T-cell (primary cell): ENCODE results near the gene NT5C3A. TPM values are rescaled to one million over a fixed set of nuclear protein-coding genes. Genes with fewer than 3 reads are reported as not detected.

Experiments used
- ATAC-seq, 4 experiments: fragments of 200-7000 bp in 3 of 4; fragments of 150-1000 bp in 1 of 4; cut with Tn5 transposase; replicated peaks in 1 of 4; 1 replicate in 3 of 4; 2 replicates in 1 of 4; pipeline ENCODE4 v1.10.0; 2021; ENCODE audit warnings: moderate library complexity in 3 of 4, mild to moderate bottlenecking in 2 of 4, moderate number of reproducible peaks in 1 of 4
- CTCF ChIA-PET, 2 donors: fragments of 300-600 bp; sonication (Branson Sonifier 250); formaldehyde crosslinking; loops; one replicate each; lab custom pipeline; 2022; ENCODE audit warnings: antibody characterized with exemption in 2 of 2; lab: Charles Lee
- POLR2A ChIA-PET, 2 donors: fragments of 300-600 bp; sonication (Branson Sonifier 250); formaldehyde crosslinking; loops; one replicate each; lab custom pipeline; 2022; ENCODE audit warnings: antibody characterized with exemption in 2 of 2; lab: Charles Lee
- DNase-seq, 35 experiments: peaks; one replicate each; pipeline versions ENCODE4 v3.0.0 to v3.0.0-alpha.2; 2013 to 2023
- H3K27ac ChIP-seq: one replicate; pipeline ENCODE4 v1.5.1; 2013; ENCODE audit warnings: low read length
- H3K27me3 ChIP-seq, 2 experiments: replicated peaks in 1 of 2; 1 replicate in 1 of 2; 2 replicates in 1 of 2; pipeline versions ENCODE4 v1.6.1 to v1.7.0; 2013; ENCODE audit warnings: low read length in 1 of 2, mixed read lengths in 1 of 2; ENCODE audit not compliant: control insufficient read depth in 2 of 2, insufficient read depth in 2 of 2; ENCODE audit errors: extremely low read depth in 1 of 2
- H3K36me3 ChIP-seq, 2 donors: 1 replicate in 1 of 2; 2 replicates in 1 of 2; pipeline versions ENCODE4 v1.6.1 to v1.7.0; 2013; ENCODE audit warnings: low read length in 1 of 2; ENCODE audit not compliant: control insufficient read depth in 2 of 2, insufficient read depth in 1 of 2; ENCODE audit errors: extremely low read depth in 1 of 2
- H3K4me1 ChIP-seq, 2 experiments: 1 replicate in 1 of 2; 2 replicates in 1 of 2; pipeline versions ENCODE4 v1.6.1 to v1.7.0; 2013; ENCODE audit warnings: low read length in 2 of 2, mixed read lengths in 1 of 2; ENCODE audit not compliant: insufficient read depth in 2 of 2, control insufficient read depth in 1 of 2; ENCODE audit errors: extremely low read depth in 1 of 2
- H3K4me3 ChIP-seq, 2 donors: 1 replicate in 1 of 2; 2 replicates in 1 of 2; pipeline versions ENCODE4 v1.5.1 to v1.7.0; 2013; ENCODE audit warnings: mild to moderate bottlenecking in 2 of 2, low read length in 1 of 2, moderate library complexity in 1 of 2; ENCODE audit not compliant: control insufficient read depth in 1 of 2; ENCODE audit errors: extremely low read depth in 1 of 2
- H3K9me3 ChIP-seq: 2 replicates; pipeline ENCODE4 v1.7.0; 2013
- H3K27ac Mint-ChIP-seq, 2 donors: one replicate each; pipeline ENCODE4 v1.8.0; 2020 to 2021; ENCODE audit warnings: mild to moderate bottlenecking in 2 of 2, mixed read lengths in 2 of 2
- H3K27me3 Mint-ChIP-seq, 2 donors: one replicate each; pipeline ENCODE4 v1.8.0; 2021 to 2022; ENCODE audit warnings: mixed read lengths in 2 of 2
- H3K36me3 Mint-ChIP-seq: one replicate; pipeline ENCODE4 v1.8.0; 2021; ENCODE audit warnings: mixed read lengths
- H3K4me1 Mint-ChIP-seq, 3 donors: one replicate each; pipeline ENCODE4 v1.8.0; 2020 to 2022; ENCODE audit warnings: mixed read lengths in 3 of 3, mild to moderate bottlenecking in 1 of 3
- H3K4me3 Mint-ChIP-seq, 3 donors: one replicate each; pipeline ENCODE4 v1.8.0; 2020 to 2022; ENCODE audit warnings: mild to moderate bottlenecking in 3 of 3, mixed read lengths in 3 of 3, moderate library complexity in 3 of 3
- H3K9me3 Mint-ChIP-seq, 3 donors: one replicate each; pipeline ENCODE4 v1.8.0; 2020 to 2022; ENCODE audit warnings: mixed read lengths in 3 of 3
- WGBS: methylation state at CpG from one replicate; pipeline ENCODE4 v1.1.5; 2013; ENCODE audit warnings: missing lambda C conversion rate; ENCODE audit not compliant: insufficient coverage; 5-methylcytosine and 5-hydroxymethylcytosine counted together
- total RNA-seq, 35 experiments: library from RNA in 6 of 35; stranded (reverse) in 6 of 35; fragments of 120-200 nt in 1 of 35; gene quantifications; one replicate each; pipeline versions ENCODE4 v1.2.1 to v1.2.4 and lab custom pipeline; 2013 to 2026

The NT5C3A gene
- total RNA-seq, 5 donors from 2014 or later (not counting 1 experiment from before 2014, with no cell fraction given), result 31.1 to 41.1 (median 38.0) TPM

DNA sequence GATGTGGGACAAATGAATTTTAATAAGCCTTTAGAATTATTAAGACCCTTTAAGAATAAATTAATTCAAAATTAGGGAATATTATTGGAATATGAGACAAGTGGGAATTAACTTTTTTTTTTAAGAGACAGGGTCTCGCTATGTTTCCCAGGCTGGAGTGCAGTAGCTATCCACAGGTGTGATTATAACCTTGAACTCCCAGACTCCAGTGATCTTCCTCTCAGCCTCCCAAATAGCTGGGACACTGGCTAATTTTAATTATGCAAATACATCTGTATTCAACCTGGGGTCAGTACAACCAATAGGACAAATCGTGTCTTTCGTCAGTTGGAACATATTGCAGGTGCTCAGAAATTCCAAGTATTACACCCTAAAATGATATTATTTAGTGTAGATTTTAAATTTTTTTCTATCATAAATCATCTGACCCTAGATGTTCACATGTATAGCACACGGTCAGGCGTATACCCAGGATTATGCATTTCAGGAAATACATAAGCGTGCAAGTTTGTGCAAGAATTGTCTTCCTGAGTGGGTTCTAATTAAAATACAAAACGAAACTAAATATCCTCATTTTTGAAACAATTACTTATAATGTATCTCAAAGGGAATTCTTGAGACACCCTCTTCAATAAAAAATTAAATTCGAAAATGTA, 1.2 kb downstream of the NT5C3A start:
- POLR2A ChIA-PET, result interaction anchor here (0.6 to 1.5 kb wide), 5 partner anchors 21 to 325 kb away, joined by 3 to 12 read pairs (median 4); no protein-coding TSS in a partner anchor
- H3K9me3 Mint-ChIP-seq, result peaks cover 0 to 8% (median 6%) of the 10 kb centered on the region in 3 donors
- H3K27ac Mint-ChIP-seq, result peak overlapping the region; percentile 80 to 84
- Histone ChIP-seq H3K4me1 (peaks cover 16 to 26% of the 10 kb centered on the region in 2 experiments), H3K36me3 (no peaks in the 10 kb centered on the region), H3K27ac (no peak overlapping the region), H3K9me3 (peaks cover 3% of the 10 kb centered on the region), H3K27me3 (no peaks in the 10 kb centered on the region), H3K4me3 (peak overlapping the region; percentile 79 to 90)
- H3K27me3 Mint-ChIP-seq, result peaks cover 0 to 3% of the 10 kb centered on the region in 2 donors
- WGBS, result no CpG with 5 or more reads among the region's 8 CpGs
- DNase-seq (no peak), ATAC-seq (no peak)
- H3K36me3 Mint-ChIP-seq, result peaks cover 16% of the 10 kb centered on the region
- H3K4me1 Mint-ChIP-seq, result peaks cover 49 to 55% (median 53%) of the 10 kb centered on the region in 3 donors
- CTCF ChIA-PET, result interaction anchor here (1.1 to 3.7 kb wide), 6 partner anchors 9 to 215 kb away, joined by 4 to 15 read pairs (median 4); no protein-coding TSS in a partner anchor
- peak overlapping the region; percentile 94 to 97 (median 95) for H3K4me3 Mint-ChIP-seq

- Mint-ChIP-seq H3K27ac (no peak overlapping the region), H3K36me3 (peaks cover 14% of the 10 kb centered on the region), H3K4me3 (peak overlapping the region in 2 of 3 donors; percentile 13 to 17), H3K4me1 (peaks cover 64 to 69% (median 68%) of the 10 kb centered on the region in 3 donors), H3K27me3 (no peaks in the 10 kb centered on the region), H3K9me3 (no peaks in the 10 kb centered on the region)
- no peaks in the 10 kb centered on the region for H3K27me3 ChIP-seq
- ChIA-PET CTCF (interaction anchor here (1.1 to 3.1 kb wide), 3 partner anchors 20 to 213 kb away, joined by 3 to 8 read pairs (median 5); no protein-coding TSS in a partner anchor), POLR2A (no interaction called here)
- H3K4me1 ChIP-seq, result peaks cover 16 to 29% of the 10 kb centered on the region in 2 experiments
- DNase-seq (no peak), ATAC-seq (no peak)
- H3K27ac ChIP-seq, result no peak overlapping the region
- whole genome bisulfite sequencing, result 68% methylated on average over 2 of the region's 4 CpGs
- H3K36me3 ChIP-seq, result no peaks in the 10 kb centered on the region
- H3K4me3 ChIP-seq, result no peak overlapping the region
- H3K9me3 ChIP-seq, result no peaks in the 10 kb centered on the region
Observed at GRCh38 chr7:33059635-33060034, 2.9 kb downstream of the NT5C3A start.

DNA sequence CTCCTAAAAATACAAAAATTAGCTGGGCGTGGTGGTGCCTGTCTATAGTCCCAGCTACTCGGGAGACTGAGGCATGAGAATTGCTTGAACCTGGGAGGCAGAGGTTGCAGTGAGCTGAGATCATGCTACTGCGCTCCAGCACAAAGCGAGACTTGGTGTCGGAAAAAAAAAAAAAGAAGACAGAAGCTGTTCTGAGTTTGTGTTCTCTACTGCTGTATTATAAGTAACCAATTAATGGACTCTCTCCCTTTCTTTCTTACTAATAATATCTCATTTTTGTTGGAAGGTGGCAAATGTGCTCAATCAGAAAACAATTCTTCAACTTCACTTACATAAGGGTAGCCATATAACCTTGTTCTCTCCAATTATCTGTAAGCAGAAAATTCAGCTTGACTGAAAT, 7.4 kb downstream of the NT5C3A start:
- CTCF ChIA-PET, result interaction anchor here (0.6 to 5.5 kb wide), 7 partner anchors 9 to 208 kb away, joined by 3 to 30 read pairs (median 3); no protein-coding TSS in a partner anchor
- no peak overlapping the region for H3K4me3 ChIP-seq
- no peaks in the 10 kb centered on the region for H3K9me3 ChIP-seq
- H3K4me1 ChIP-seq, result peaks cover 7 to 24% of the 10 kb centered on the region in 2 experiments
- peaks cover 10% of the 10 kb centered on the region for H3K36me3 Mint-ChIP-seq
- peaks cover 62 to 78% (median 77%) of the 10 kb centered on the region in 3 donors for H3K4me1 Mint-ChIP-seq
- no peaks in the 10 kb centered on the region for H3K36me3 ChIP-seq
- H3K27ac ChIP-seq, result peak overlapping the region; percentile 76
- H3K4me3 Mint-ChIP-seq, result no peak overlapping the region
- POLR2A ChIA-PET, result interaction anchor here (0.6 to 1.0 kb wide), 3 partner anchors 18 to 567 kb away, joined by 3 to 4 read pairs (median 3); no protein-coding TSS in a partner anchor
- H3K27me3 ChIP-seq, result no peaks in the 10 kb centered on the region
- no peaks in the 10 kb centered on the region for H3K27me3 Mint-ChIP-seq
- DNase-seq (no peak), ATAC-seq (no peak)
- H3K27ac Mint-ChIP-seq, result peak overlapping the region; percentile 59 to 89
- H3K9me3 Mint-ChIP-seq, result no peaks in the 10 kb centered on the region
- WGBS, result 100% methylated on average over 2 of the region's 5 CpGs

DNA sequence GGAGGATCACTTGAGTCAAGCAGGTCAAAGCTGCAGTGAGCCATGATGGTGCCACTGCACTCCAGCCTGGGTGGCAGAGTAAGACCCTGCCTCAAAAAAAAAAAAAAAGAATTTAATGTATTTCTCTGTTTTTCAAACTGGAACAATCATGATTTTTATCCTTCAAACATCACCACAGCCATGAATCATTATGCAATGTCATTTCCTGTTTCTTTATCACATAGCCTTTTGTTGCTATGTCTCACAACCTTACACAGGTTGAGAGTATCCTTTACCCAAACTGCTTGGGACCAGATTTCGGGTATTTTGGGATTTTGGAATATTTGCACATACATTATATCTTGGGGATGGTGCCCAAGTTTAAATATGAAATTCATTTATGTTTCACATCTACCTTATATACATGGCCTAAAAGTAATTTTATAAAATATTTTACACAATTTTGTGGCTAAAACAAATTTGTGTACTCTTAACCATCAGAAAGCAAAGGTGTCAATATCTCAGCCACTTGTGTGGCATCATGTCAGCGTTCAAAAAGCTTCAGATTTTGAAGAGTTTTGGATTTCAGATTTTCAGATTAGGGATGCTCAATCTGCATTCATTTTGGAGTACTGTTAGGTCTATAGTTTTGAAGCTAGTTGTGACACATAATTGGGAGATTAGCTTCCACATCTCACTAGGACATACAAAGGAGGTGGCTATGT, 8.2 kb downstream of the NT5C3A start:
- H3K4me3 ChIP-seq, result no peak overlapping the region
- DNase-seq, result peak in 2 of 35 experiments; percentile 15 to 57
- CTCF ChIA-PET, result interaction anchor here (0.6 to 5.5 kb wide), 16 partner anchors 8 to 233 kb away, joined by 3 to 30 read pairs (median 3); partner anchors contain the start of genes NT5C3A (in 1 of the 2) and RP9 (in 1 of the 2)

DNA sequence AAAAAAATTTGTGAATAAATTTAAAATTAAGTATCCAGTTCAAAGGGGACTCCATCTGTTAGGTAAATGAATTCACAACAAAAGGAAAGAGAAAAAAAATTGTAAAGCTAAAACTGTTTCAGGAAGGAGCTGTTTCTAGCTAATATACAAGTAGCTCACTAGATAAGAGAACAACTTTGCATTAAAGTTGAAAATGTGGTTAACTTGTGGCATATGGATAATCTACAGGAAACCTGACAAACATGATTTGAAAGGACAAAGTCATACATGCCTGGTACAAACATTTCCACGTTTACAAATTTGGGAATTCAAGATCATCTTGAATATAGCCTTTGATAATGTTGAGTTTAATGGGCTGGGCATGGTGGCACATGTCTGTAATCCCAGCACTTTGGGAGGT, 8.9 kb downstream of the NT5C3A start:
- Histone ChIP-seq H3K36me3 (no peaks in the 10 kb centered on the region), H3K4me3 (no peak overlapping the region), H3K27me3 (no peaks in the 10 kb centered on the region), H3K9me3 (no peaks in the 10 kb centered on the region), H3K27ac (peak overlapping the region; percentile 76), H3K4me1 (peaks cover 7 to 19% of the 10 kb centered on the region in 2 experiments)
- ChIA-PET CTCF (interaction anchor here (0.6 to 5.5 kb wide), 12 partner anchors 9 to 232 kb away, joined by 3 to 30 read pairs (median 3); partner anchors contain the start of genes NT5C3A (in 1 of the 2) and RP9 (in 1 of the 2)), POLR2A (interaction anchor here (0.5 to 1.0 kb wide), 4 partner anchors 13 to 113 kb away, joined by 3 to 9 read pairs (median 4); no protein-coding TSS in a partner anchor)
- Mint-ChIP-seq H3K27ac (peak overlapping the region; percentile 59 to 89), H3K4me1 (peaks cover 61 to 70% (median 70%) of the 10 kb centered on the region in 3 donors), H3K9me3 (no peaks in the 10 kb centered on the region), H3K27me3 (no peaks in the 10 kb centered on the region), H3K36me3 (peaks cover 9% of the 10 kb centered on the region), H3K4me3 (peak overlapping the region in 1 of 3 donors; percentile 6)
- ATAC-seq, result no peak
- no CpG with 5 or more reads among the region's 1 CpG for WGBS
- no peak for DNase-seq

More for the DNA sequence above, 8.2 kb downstream of the NT5C3A start:
- Mint-ChIP-seq H3K9me3 (no peaks in the 10 kb centered on the region), H3K4me1 (peaks cover 61 to 72% (median 72%) of the 10 kb centered on the region in 3 donors), H3K36me3 (peaks cover 10% of the 10 kb centered on the region), H3K27me3 (no peaks in the 10 kb centered on the region), H3K4me3 (no peak overlapping the region), H3K27ac (peak overlapping the region; percentile 59 to 89)
- no CpG with 5 or more reads among the region's 2 CpGs for WGBS
- no peaks in the 10 kb centered on the region for H3K27me3 ChIP-seq
- POLR2A ChIA-PET, result interaction anchor here (0.5 to 1.0 kb wide), 4 partner anchors 14 to 114 kb away, joined by 3 to 9 read pairs (median 4); no protein-coding TSS in a partner anchor
- H3K9me3 ChIP-seq, result no peaks in the 10 kb centered on the region
- peaks cover 7 to 19% of the 10 kb centered on the region in 2 experiments for H3K4me1 ChIP-seq
- peak overlapping the region; percentile 76 for H3K27ac ChIP-seq
- H3K36me3 ChIP-seq, result no peaks in the 10 kb centered on the region
- ATAC-seq, result peak; percentile 76 to 92 (median 84)
